ENCODE data around the gene BHLHE23.

Gene BHLHE23

DNA sequence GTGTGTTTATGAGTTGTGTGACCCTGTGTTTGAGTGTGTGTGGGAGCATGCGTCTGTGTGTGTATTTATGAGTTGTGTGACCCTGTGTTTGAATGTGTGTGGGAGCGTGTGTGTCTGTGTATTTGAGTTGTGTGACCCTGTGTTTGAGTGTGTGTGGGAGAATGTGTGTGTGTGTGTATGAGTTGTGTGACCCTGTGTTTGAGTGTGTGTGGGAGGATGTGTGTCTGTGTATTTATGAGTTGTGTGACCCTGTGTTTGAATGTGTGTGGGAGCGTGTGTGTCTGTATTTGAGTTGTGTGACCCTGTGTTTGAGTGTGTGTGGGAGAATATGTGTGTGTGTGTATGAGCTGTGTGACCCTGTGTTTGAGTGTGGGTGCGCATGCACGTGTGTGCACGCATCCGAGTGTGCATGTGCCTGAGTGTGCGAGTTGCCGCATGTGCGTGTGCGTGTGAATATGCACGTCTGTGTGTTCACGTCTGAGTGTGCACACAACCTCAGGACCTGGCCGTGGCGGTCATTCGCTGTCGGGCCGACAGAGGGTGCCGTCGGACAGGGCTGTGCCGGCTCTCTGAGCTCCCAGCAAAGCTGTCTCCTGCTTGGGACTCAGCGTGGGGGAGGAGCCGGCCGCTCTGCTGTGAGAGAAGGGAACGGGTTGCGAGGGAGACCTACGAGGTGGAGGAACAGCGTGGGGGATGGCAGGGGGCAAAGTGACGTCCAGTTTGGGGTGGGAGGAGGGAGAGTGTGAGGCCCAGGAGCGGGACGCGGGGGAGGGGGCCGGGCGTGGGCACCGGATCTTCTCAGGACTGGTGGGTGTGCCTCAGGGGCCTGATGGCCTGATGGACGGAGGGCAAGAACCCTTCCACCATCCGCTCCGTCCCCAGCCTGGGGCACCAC is 34.6 kb downstream of the BHLHE23 start:
- DNase-seq, result peak; percentile 62

DNA sequence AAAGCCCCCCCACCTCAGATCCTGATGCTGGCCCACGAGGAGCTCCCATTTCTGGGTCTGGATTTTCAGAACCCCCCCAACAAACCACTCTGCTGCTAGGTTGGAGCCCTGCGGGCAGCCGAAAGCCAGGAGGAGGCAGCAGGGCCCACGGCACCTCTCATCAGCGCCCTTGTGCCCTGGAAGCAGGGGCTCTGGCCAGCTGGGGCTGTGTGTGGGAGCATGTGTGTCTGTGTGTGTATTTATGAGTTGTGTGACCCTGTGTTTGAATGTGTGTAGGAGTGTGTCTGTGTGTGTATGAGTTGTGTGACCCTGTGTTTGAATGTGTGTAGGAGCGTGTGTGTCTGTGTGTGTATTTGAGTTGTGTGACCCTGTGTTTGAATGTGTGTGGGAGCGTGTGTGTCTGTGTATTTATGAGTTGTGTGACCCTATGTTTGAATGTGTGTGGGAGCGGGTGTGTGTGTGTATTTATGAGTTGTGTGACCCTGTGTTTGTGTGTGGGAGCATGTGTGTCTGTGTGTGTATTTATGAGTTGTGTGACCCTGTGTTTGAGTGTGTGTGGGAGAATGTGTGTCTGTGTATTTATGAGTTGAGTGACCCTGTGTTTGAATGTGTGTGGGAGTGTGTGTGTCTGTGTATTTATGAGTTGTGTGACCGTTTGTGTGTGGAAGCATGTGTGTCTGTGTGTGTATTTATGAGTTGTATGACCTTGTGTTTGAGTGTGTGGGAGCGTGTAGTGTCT is 35.4 kb downstream of the BHLHE23 start:
- no peak for DNase-seq

DNA sequence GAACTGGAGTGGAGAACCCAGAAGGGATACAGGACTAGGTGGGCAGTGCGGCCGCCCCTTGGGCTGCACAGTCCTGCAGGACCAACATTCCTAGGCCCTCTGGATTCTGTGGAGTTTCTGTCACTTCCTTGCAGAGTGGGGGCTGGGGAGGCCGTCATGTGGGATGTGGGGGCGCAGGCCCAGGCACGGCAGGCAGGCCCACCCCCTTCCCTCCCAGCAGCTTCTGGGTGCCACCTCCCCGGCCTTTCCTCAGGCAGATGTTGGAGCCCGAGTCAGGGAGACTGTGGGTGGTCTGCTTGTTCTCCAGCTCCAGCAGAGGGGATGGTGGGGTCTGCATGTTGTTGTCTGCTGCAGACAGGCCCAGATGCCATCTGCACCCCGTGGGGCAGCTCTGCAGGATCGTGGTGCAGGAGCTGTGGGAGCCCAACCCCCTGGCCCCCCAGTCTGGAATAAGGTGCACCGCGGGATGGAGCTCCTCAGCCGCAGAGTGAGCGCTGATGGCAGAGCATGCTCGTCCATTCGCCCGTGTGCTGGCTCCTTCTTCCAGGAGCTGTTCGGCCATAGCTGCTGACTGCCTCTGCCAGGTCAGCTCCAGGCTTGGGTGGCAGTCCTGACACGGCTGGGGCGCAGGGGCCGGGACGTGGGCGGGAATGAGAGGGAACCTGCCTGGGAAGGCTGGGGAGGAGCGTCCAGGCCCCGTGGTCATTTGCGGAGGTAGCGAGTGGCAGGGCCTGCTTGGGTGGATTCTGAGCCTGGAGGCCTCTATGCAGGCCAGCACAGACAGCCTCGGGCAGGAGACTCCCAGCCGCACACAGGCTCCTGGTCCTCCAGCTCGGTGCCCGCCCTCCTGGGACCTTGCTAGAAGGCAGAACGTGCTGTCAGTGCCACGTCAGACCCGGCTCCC is 36.2 kb downstream of the BHLHE23 start:
- no peak for DNase-seq

- DNase-seq, result no peak
These were observed 36.8 kb downstream of the BHLHE23 start for GRCh38 chr20:62969939-62970306.

DNA sequence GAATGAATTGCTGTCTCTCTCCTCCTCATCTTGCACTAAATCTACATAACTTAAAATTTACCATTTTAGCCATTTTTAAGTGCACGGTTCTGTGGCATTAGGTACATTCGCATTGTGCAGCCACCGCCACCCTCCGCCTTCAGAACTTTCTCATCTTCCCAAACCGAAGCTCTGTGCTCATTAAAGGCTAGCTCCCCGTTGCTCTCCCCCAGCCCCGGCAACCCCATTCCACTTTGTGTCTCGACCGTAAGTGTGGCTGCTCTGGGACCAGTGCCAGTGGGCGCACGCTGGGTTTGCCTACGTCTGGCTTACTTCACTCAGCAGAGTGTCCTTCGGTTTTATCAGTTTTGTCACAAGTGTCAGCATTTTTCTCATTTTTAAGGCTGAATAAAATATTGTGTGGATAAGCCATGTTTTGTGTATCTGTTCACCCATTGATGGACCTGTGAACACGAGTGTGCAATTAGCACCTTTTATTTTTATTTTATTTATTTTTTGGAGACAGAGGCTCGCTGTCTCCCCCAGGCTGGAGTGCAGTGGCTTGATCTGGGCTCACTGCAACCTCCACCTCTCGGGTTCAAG is 37.5 kb downstream of the BHLHE23 start:
- DNase-seq, result no peak

DNA sequence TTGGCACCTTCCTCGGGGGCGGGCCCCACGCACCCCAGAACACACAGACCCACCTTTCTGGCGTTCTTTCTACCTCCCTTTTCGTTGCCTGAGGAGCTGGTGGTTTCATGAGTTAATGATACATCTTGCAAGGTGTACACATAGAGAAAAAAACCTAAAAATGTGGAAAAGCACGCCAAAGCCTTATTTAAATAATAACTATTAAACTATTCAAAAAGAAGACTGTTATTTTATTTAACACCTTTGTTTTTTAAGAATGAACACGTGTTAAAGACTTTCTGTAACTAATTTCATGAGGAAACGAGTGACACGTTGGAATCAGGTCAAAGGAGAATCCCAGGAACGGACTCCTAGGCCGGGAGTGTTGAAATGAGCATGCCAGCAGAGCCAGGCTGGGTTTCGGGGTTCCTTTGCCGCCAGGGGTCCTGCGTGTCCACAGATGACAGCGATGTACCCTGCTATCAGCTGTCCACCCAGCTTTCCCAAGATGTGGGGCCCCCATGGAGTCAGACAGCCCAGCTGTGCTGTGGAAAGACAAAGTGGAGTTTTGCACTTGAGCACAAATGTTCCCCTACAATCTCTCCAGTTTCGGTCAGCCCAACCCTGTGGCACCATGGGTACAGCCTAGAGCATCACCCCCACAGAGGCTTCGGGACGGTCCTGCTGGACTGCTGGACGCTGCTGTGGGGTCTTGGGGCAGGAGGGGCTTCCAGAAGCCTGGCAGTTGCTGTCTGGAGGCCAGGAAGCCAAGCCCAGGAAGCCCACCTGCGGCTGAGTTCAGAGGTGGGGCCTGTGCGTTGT is 38.2 kb downstream of the BHLHE23 start:
- no peak for DNase-seq

DNA sequence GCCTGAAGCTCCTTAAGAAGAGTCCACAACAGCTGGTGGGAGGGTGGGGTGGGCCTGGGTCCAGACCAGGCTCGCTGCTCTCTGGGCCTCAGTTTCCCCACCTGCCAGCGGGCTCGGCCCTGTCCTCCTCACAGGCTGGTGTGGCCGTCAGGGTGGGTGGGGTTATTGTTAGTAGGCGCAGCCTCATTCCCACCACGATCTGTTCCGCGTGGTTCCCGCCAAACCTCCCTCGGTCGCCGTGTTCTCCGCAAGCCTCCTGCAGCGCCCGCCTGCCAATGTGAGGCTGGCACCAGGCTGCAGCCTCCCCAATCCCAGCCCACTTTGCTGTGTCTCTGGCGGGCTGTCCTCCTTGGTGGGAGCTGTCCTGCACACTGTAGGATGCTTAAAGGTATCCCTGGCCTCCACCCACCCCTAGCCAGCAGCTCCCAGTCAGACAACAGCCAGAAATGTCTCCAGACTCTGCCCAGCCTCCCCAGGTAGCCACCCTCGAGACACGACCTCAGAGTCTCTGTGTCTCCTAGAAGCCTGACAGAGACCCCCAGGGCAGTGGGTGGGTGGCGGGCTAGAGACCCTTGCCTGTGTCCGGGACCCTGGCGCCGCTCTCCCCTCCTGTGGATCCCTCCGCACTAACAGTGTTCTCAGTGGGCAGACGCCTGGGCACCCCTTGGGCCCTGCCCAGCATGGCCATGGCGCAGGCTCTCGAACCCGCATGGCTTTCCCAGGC is 39.0 kb downstream of the BHLHE23 start:
- DNase-seq, result no peak

- DNase-seq, result no peak
These were observed 39.6 kb downstream of the BHLHE23 start for GRCh38 chr20:62967149-62967501.

DNA sequence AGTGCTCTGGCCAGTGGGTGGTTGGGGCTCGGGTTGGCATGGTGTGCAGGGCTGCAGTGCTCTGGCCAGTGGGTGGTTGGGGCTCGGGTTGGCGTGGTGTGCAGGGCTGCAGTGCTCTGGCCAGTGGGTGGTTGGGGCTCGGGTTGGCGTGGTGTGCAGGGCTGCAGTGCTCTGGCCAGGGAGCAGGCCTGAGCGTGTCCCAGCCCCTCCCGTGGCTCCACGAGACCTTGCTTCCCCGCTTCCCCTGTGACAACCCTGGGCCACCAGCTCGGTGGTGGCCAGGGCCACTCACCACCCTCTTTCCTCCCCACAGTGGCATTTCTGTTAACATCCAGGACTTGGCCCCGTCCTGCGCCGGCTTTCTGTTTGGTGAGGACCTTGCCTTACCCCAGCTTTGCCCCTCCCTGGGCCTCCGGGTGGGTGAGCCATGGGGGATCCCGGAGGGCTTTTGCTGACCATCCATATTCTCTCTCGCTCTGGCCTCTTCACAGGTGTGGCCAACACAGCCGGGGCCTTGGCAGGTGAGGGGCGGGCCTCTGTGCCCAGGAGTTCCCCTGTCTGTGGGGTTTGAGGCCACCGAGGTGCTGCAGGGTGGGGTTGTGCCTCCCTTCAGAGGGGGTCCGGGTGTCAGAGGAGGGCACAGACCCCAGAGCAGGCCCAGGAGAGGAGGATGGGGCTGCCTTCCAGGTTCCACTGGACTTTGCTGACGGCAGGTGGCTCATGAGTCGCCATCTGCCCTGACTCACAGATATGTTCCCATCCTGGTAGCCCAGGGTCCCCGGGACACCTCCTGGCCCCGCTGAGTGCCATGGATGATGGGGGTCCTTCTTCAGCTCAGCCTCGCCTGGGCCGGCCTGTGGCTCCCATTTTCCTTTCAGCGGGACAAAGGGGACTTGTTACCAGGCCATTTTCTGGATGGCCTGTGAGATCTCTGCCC is 40.3 kb downstream of the BHLHE23 start:
- DNase-seq, result no peak

DNA sequence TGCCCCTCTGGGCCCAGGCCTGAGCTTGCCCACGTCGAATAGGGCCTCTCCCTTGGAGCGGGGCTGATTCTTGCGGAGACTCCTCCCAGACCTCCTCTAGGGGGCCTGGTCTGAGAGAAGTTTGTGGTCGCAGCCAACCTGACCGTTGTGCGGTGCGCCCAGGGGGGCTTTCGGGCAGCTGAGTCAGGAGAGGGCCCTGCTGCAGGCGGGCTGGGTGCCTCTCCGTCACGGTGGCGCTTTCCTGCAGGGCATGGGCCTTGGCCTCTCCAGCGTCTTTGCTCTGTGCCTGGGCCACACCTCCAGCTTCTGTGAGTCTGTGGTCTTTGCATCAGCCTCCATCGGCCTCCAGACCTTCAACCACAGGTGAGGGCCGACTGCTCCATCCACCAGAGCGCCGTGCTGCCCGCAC is 41.4 kb downstream of the BHLHE23 start:
- DNase-seq, result no peak

DNA sequence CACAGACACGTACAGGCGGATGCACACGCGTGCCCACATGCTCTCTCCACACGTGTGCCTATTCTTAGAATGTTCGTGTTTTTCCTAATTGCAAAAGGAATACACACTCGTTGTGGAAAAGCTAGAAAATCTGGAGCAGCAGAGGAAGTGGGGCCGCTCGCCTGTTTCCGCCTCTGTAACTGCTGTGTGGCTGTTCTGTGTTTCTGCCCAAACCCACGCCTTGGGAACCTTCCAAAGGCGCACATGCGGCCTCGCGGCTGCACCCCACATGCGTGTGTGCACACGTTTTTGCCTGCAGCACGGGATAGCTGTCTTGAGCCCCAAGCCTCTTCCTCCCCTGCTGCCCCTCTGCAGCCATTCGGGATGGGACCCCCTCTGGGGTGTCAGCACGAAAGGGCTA is 42.1 kb downstream of the BHLHE23 start:
- DNase-seq, result no peak

DNA sequence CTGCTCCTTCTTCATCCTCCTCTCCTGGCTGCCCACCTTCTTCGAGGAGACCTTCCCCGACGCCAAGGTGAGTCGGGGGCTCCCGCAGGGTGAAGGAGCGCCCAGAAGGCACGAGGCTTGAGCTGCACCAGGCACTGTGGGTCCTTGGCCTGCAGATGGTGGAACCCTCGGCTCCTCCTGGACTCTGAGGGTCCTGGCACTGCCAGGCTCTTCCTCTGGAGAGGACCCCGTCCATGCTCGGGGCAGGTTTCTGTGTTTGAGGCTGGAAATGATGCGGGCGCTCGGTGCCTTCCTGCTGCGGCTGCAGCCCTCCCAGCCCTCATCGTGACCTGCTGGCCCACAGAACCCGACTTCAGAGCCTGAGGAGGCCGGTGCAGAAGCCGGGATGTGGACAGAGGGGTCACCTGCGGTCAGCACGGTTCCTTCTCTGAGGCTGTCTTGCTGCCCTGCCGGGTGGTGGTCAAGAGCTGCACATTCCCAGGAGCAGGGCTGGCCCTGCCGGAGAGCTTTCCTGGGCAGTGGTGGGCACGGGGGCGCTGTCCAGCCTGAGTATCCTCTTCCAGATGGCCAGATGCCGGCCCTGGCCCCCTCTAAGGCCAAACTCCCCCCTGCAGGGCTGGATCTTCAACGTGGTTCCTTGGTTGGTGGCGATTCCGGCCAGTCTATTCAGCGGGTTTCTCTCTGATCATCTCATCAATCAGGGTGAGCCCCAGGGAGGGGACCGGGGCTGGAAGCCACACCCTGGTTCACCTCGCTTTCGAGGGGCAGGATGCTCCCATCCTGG is 43.0 kb downstream of the BHLHE23 start:
- no peak for DNase-seq

DNA sequence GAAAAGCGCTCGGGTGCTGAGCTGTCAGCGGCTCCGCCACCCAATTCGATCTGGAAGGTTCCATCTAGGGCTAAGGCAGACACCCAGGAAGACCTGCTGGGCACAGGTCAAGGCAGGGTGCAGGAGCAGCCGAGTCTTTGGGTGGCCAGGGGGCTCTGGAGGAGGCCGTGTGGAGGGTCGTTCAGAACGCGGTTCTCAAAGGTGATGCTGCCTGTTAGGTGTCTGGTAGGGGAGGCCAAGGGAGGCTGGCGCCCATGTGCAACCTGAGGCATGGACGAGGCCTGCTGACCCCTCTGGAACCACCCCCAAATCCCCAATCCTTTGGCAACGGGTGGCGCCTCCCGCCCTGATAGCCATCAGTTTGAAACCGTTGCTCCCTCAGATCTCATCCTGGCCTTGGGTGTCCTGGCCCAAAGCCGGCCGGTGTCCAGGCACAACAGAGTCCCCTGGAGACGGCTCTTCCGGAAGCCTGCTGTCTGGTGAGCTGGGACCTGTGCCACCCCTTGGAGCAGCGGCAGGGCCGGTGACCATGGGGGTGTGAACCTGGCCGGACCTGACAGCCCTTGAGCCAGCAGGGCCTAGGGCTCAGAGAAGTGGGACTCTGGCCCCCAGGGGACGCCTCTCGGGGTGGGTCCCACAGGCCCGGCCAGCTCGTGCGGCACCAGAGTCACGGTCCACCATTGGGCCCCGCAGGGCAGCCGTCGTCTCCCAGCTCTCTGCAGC is 43.7 kb downstream of the BHLHE23 start:
- no peak for DNase-seq

- DNase-seq, result no peak
These were observed 44.4 kb downstream of the BHLHE23 start for GRCh38 chr20:62962221-62962879.

DNA sequence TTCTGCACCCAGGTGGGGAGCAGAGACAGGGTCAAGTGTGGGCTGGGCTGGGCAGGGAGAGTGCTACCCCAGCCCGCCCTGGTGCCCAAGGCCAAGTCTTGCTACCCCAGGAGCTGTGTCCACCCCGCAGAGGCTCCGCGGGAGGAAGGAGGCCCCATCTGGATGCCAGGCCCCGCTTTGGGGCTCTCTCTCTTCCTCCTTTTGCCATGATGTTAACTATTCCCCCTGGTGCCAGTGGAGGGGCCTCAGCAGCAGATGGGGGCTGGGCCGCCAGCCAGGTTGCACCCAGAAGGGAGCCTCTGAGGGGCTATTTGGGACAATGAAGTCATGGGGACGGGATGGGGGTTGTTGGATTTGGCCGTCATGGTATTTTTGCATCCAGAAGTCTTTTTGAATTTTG is 45.0 kb downstream of the BHLHE23 start:
- DNase-seq, result no peak

DNA sequence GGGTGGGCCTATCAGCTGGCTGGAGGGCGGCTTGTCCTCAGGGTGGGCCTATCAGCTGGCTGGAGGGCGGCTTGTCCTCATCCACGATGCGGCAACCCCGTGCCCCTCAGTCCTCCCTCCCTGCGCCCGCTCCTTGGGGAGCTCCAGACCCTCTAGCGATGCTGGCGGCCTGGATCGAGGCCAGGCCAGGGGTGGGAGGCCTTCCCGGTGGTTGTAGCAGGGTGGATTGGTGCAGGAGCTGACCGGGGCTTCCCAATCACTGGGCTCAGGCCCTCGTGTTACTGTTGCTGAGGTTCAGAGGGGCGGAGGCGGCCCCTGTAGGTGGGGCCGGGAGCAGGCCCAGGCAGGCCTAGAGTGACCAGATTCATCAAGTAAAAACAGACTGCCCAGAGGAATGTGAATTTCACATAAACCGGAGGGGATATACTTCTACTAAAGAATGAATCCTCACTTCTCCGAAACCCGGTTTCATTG is 45.4 kb downstream of the BHLHE23 start:
- no peak for DNase-seq

Measured in right kidney (tissue), 1 donor.